ENCODE data around the gene KCNK7.

GRCh38 chr11:65606876-65607613 is 11.4 kb upstream of the KCNK7 start:
- no peak for TF ChIP-seq ETS1 (IDR thresholded peaks at IDR 0.05)
- no peak for TF ChIP-seq CTCF (conservative IDR thresholded peaks at IDR 0.05; ENCODE audit: low read depth in 2 of 2)
- no peak for TF ChIP-seq EZH2 (IDR thresholded peaks at IDR 0.05; ENCODE audit: low read depth, unreplicated experiment)
- no peak for TF ChIP-seq STAT1 (IDR thresholded peaks at IDR 0.05; ENCODE audit: unreplicated experiment)
- TF ChIP-seq POLR2AphosphoS5 (IDR thresholded peaks at IDR 0.05; ENCODE audit: low read depth): peak; percentile 62; the same call in 1 of the 2 replicates
- no peak for TF ChIP-seq EZH2phosphoT487 (IDR thresholded peaks at IDR 0.05; ENCODE audit: unreplicated experiment)
- TF ChIP-seq REST (IDR thresholded peaks at IDR 0.05; ENCODE audit: unreplicated experiment): no peak
- no peak for TF ChIP-seq JUNB (IDR thresholded peaks at IDR 0.05; ENCODE audit: unreplicated experiment)
- TF ChIP-seq NANOG (IDR thresholded peaks at IDR 0.05; ENCODE audit: borderline replicate concordance): no peak
- TF ChIP-seq CREB1 (CRISPR knock-in tag; IDR thresholded peaks at IDR 0.05; ENCODE audit: low read depth): peak; percentile 70
- no peak for TF ChIP-seq ZNF114 (CRISPR knock-in tag; IDR thresholded peaks at IDR 0.05)
- no peak for TF ChIP-seq ZNF331 (CRISPR knock-in tag; IDR thresholded peaks at IDR 0.05; ENCODE audit: low read depth)
- TF ChIP-seq ZNF462 (CRISPR knock-in tag; IDR thresholded peaks at IDR 0.05): no peak

Data from GM23338 (cell line).